ENCODE data around the gene LSG1. TPM values are rescaled to one million over a fixed set of nuclear protein-coding genes. Genes with fewer than 3 reads are reported as not detected.
"Not testable (repeated sequence)": the region's sequence is repeated elsewhere in the genome, so short reads cannot be mapped to it uniquely, and the experiment has no call there.

LSG1 gene
- polyA plus RNA-seq, 4 donors = 28.0 to 48.3 (median 36.1) TPM

DNA sequence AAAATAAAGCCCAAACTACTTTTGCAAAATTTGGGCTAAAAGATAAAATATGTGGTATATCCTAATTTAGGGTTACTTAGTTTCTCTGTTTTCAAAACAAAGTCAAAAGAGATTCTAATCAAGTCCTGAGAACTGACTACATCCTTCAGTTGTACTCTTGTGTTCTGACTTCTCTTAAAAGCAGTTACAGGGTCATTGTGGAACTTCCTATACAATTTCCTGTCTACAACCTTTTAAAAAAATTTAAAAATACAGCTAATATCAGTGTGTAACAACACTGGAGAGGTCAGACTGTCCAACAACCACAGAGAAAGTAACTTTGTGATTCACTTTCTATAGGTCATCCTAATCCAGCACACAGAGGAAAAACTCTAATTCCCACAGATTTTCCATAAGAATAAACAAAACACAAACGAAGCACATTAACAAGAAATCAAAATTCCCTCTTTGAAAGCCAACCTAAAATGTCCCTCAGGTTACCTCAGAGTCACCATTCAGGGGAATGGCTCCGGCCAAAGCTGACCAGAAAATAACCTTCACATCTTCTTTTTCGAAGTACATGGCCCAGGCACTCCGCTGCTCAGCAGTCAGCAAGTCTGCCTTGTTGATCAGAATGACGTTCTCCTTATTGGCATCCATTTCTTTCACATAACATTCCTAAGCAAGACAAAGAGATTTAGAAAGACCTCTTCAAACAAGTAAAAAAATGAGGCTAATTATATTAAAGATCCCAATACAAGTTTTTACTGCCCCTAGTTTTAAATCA lies 13.3 kb downstream of the LSG1 start:
- no peak for DNase-seq (ENCODE audit: low read depth in 4 of 4, low spot score in 3 of 4)

DNA sequence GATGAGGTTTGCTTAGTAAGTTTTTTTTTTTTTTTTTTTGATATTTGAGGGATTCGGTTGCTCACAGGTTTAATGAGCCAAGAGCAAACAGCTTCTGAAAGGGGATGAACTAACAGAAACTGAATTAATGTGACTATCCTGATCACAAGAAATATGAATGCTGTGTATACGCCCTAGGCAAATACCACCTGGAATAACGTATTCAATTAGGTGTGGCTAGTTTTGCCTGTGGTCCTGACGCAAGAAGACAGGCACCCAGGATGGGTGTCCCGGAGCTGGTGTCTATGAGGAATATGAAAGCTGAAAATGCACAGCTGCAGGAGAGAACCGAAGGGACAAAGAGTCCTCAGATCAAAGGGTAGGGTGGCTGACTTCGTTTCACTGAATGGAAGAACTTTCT lies 14.6 kb downstream of the LSG1 start:
- DNase-seq (ENCODE audit: low read depth in 4 of 4, low spot score in 3 of 4) = no peak

GRCh38 chr3:194654443-194654842 lies 17.5 kb downstream of the LSG1 start:
- no peak for DNase-seq (ENCODE audit: low read depth in 4 of 4, low spot score in 3 of 4)

DNA sequence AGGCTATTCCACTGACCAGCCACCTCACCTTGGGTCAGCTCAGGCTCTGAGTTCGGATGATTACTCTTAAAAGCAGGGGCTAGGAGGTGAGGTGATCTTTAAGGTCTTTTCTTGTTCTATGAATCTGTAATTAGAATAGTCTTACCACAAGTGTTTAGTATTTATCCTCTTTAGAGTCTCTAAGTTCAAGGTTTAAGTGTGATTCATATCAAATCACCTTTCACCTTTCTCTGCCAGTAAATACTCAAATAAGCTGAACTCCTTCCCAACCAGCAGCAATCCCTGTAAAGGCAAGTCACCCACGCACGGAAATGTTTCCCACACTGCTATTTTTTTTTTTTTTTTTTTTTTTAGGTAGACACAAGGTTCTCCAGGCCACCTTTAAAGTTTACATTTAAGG lies 24.2 kb downstream of the LSG1 start:
- no peak for DNase-seq (ENCODE audit: low read depth in 4 of 4, low spot score in 3 of 4)

DNA sequence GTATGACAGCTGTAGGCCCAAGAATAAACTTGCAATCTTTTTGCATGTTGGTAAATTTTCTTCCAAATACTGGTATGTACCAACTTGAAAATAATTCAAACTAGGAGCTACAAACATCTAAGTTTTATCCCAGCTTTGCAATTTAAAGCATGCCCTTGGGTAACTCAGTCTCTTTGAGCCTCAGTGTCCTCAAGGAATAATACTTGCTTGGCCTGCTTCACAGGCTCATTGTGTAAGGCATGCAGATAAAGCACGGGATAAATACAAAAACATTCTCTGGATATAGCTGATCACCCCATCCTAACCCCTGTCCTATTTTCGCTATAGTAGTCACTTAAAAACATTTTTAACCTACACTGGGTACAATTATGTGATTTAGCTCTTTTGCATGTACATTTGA lies 29.2 kb downstream of the LSG1 start:
- DNase-seq (ENCODE audit: low read depth in 4 of 4, low spot score in 3 of 4) = no peak

GRCh38 chr3:194640829-194641228 lies 31.2 kb downstream of the LSG1 start:
- DNase-seq (ENCODE audit: low read depth in 4 of 4, low spot score in 3 of 4) = no peak

DNA sequence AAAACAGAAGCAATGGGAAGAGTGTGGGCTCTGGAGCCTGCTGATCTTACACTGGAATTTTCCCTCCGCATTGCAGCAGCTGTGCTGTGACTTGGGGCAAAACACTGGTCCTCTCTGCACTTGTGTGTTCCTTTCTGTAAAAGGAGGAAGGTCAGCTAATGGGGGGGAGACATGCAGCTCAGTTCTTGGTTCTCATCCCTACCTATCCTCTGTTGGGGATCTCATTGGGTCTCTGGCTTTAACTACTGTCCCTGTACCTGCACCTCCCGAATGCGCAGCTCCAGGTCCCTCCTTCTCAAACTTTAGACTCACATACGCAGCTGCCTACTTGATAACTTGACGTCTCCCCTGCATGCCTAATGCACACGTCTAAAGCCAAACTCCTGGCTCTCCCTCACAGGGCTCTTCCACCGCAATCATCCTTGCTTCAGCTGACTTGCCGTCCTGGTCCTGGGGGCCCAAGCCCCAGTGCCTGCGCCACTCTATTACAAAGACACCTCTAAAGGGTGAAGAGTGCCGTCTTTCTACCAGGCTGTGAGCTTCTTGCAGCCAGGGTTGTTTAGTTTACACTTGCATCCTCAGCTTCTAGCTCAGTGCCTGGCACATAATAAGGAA lies 32.9 kb downstream of the LSG1 start:
- no peak for DNase-seq (ENCODE audit: low read depth in 4 of 4, low spot score in 3 of 4)

DNA sequence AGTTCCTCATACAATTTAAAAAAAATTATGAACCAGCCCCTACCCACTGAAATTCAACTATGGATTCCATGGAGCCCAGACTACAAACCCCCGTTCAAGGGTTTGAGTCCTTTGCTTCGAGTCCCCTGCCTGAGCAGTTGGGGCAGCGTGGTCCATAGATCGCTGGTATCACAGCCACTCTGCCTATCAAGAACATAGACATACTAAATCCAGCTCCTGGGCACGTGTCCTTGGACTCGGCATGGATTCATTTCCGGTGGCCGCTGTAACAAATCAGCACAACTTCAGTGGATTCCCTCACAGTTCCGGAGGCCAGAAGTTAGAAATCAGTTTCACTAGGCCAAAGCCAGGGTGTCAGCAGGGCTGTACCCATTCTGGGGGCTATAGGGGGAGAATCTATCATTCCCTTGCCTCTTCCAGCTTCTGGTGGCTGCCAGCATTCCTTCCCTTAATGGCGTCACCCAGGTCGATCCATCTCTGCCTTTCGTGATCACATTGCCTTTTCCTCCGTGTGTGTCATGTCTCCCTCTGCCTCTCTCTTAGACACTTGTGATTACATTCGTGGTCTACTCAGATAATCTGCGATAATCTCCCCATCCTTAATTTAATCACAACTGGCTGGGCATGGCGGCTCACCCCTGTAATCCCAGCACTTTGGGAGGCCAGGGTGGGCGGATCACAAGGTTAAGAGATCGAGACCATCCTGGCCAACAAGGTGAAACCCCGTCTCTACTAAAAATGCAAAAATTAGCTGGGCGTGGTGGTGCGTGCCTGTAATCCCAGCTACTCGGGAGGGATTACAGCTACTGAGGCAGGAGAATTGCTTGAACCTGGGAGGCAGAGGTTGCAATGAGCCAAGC lies 34.2 kb downstream of the LSG1 start:
- no peak for DNase-seq (ENCODE audit: low read depth in 4 of 4, low spot score in 3 of 4)

- no peak for DNase-seq (ENCODE audit: low read depth in 4 of 4, low spot score in 3 of 4)
Measured at GRCh38 chr3:194637066-194637465, 34.9 kb downstream of the LSG1 start.

- DNase-seq (ENCODE audit: low read depth in 4 of 4, low spot score in 3 of 4) = peak; percentile 41 to 60 (median 52)
Measured at GRCh38 chr3:194633349-194634004, 38.5 kb downstream of the LSG1 start, which contains the start of gene TMEM44. Gene TMEM44, minus strand, starts transcription at chr3:194633419. Its CDS starts 204 bp downstream, at chr3:194633215.

GRCh38 chr3:194632809-194633348 lies 39.1 kb downstream of the LSG1 start:
- peak in 2 of 4 donors; percentile 24 to 28 for DNase-seq (ENCODE audit: low read depth in 4 of 4, low spot score in 3 of 4)

- DNase-seq (ENCODE audit: low read depth in 4 of 4, low spot score in 3 of 4) = no peak
Measured at GRCh38 chr3:194632226-194632808, 39.7 kb downstream of the LSG1 start.

GRCh38 chr3:194631696-194632095 lies 40.3 kb downstream of the LSG1 start:
- no peak for DNase-seq (ENCODE audit: low read depth in 4 of 4, low spot score in 3 of 4)

- DNase-seq (ENCODE audit: low read depth in 4 of 4, low spot score in 3 of 4) = not testable (repeated sequence)
Measured at GRCh38 chr3:194630681-194631080, 41.3 kb downstream of the LSG1 start.

GRCh38 chr3:194624956-194625355 lies 47.0 kb downstream of the LSG1 start:
- DNase-seq (ENCODE audit: low read depth in 4 of 4, low spot score in 3 of 4) = no peak

DNA sequence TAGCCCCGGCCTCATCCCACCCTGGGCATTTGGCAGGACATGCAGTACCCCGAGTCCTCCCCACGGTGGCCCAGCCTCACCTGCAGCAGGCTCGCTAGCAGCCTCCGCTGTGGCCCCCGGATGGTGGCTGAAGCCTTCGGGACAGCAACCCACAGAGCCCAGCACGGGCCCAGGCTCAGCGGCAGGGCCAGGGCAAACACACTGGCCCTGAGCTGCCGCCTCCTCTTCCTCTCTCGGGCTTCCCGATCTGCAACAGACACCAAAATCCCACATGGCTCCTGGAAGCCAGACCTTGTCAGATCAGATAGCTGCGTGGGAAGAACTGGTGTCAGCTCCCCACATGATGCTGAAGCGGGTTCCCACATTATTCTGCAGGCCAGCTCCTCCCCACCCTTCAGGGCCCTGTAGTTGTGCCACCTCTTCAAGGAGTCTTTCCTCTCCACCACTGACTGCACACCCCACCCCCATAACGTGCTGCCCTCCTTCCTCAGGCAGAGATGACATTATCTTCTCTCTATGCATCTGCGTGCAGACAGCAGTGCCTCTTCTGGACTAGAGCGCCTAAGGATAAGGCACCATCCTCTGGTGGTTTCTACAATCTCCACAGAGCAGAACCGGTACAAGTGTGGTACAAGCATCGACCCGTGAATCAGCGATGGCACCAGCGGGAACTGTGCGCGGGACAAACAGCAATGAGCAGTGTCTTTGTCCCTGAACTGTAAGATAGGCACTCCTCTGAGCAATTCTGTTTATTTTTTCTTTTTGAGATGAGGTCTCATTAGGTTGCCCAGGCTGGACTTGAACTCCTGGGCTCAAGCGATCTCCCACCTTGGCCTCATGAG lies 48.3 kb downstream of the LSG1 start:
- no peak for DNase-seq (ENCODE audit: low read depth in 4 of 4, low spot score in 3 of 4)

DNA sequence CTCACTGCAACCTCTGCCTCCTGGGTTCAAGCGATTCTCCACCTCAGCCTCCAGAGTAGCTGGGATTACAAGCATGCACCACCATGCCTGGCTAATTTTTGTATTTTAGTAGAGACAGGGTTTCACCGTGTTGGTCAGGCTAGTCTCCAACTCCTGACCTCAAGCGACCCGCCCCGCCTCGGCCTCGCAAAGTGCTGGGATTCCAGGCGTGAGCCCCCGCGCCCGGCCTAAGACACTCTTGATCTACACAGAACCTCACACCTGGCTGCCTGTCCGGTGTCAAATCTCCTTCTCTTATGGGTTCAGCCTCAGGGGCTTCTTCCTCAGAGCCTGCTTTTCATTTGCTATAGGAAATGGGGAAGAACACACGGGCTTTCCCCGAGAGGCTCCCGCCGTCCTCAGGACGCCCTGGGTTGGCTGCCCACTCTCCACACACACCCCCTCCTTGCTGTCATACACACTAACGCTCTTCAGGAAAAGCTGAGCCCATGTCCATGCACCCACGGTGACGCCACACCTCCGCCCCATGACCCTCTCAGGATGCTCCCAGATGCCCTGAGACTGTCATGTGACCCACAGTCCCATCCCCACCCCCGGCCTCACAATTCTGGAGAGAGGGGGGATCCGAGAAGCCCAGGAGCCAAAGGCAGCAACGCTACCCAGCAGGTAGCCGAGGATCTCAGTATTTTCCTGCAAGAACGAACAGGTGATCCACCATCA lies 49.2 kb downstream of the LSG1 start:
- DNase-seq (ENCODE audit: low read depth in 4 of 4, low spot score in 3 of 4) = no peak

DNA sequence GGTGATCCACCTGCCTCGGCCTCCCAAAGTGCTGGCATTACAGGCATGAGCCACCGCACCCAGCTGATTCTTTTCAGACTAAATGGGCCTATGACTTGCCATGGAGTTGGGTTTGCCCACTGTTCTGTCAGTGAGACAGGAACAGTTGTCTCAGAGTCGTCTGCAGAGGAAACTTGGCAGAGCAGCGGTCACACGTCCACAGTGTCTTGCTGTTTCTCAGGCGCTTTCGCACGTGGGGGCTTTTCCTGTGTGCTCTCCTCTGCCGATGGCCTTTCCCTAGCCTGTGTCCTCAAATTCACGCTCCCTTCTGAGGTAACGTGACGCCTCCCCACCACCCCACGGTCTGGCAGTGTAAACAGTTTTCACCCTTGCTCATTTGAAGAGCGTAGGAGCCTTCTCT lies 50.0 kb downstream of the LSG1 start:
- no peak for DNase-seq (ENCODE audit: low read depth in 4 of 4, low spot score in 3 of 4)

- no peak for DNase-seq (ENCODE audit: low read depth in 4 of 4, low spot score in 3 of 4)
Measured at GRCh38 chr3:194620196-194620595, 51.8 kb downstream of the LSG1 start.
